Measurements from ENCODE around the gene RGR.

- TF ChIP-seq YY1 (IDR thresholded peaks at IDR 0.05; ENCODE audit: insufficient read depth, insufficient read length) = no peak
- no peak for TF ChIP-seq ZNF274 (IDR thresholded peaks at IDR 0.05; ENCODE audit: low read depth, low read length)
These were observed 38.9 kb upstream of the RGR start for GRCh38 chr10:84205853-84206525.
